ENCODE measurements around the gene NEGR1.

The NEGR1 gene

GRCh38 chr1:71733121-71733520 lies 549.2 kb downstream of the NEGR1 start:
- no peak for TF ChIP-seq CTCF (conservative IDR thresholded peaks at IDR 0.05; ENCODE audit: low read depth, low read length)
- no peak for DNase-seq (ENCODE audit: low read depth)
- no peak overlapping the region for H3K4me3 ChIP-seq (ENCODE audit: low read depth, low read length)

GRCh38 chr1:71721532-71721931 lies 560.8 kb downstream of the NEGR1 start:
- no peak overlapping the region for H3K4me3 ChIP-seq (ENCODE audit: low read depth, low read length)
- TF ChIP-seq CTCF (conservative IDR thresholded peaks at IDR 0.05; ENCODE audit: low read depth, low read length): no peak
- no peak for DNase-seq (ENCODE audit: low read depth)

GRCh38 chr1:71719330-71719729 lies 563.0 kb downstream of the NEGR1 start:
- TF ChIP-seq CTCF (conservative IDR thresholded peaks at IDR 0.05; ENCODE audit: low read depth, low read length): no peak
- DNase-seq (ENCODE audit: low read depth): no peak
- H3K4me3 ChIP-seq (ENCODE audit: low read depth, low read length): no peak overlapping the region

GRCh38 chr1:71717186-71717585 lies 565.2 kb downstream of the NEGR1 start:
- no peak for TF ChIP-seq CTCF (conservative IDR thresholded peaks at IDR 0.05; ENCODE audit: low read depth, low read length)
- H3K4me3 ChIP-seq (ENCODE audit: low read depth, low read length): no peak overlapping the region
- DNase-seq (ENCODE audit: low read depth): no peak

- no peak for TF ChIP-seq CTCF (conservative IDR thresholded peaks at IDR 0.05; ENCODE audit: low read depth, low read length)
- DNase-seq (ENCODE audit: low read depth): no peak
- H3K4me3 ChIP-seq (ENCODE audit: low read depth, low read length): no peak overlapping the region
Observed at GRCh38 chr1:71711456-71711855, 570.9 kb downstream of the NEGR1 start.

- DNase-seq (ENCODE audit: low read depth): no peak
- TF ChIP-seq CTCF (conservative IDR thresholded peaks at IDR 0.05; ENCODE audit: low read depth, low read length): no peak
- no peak overlapping the region for H3K4me3 ChIP-seq (ENCODE audit: low read depth, low read length)
Observed at GRCh38 chr1:71706029-71706671, 576.2 kb downstream of the NEGR1 start.

- no peak overlapping the region for H3K4me3 ChIP-seq (ENCODE audit: low read depth, low read length)
- TF ChIP-seq CTCF (conservative IDR thresholded peaks at IDR 0.05; ENCODE audit: low read depth, low read length): no peak
- no peak for DNase-seq (ENCODE audit: low read depth)
Observed at GRCh38 chr1:71698186-71698585, 584.2 kb downstream of the NEGR1 start.

Data from choroid plexus epithelial cell (primary cell).